ENCODE results near the gene PTDSS2.

The PTDSS2 gene

DNA sequence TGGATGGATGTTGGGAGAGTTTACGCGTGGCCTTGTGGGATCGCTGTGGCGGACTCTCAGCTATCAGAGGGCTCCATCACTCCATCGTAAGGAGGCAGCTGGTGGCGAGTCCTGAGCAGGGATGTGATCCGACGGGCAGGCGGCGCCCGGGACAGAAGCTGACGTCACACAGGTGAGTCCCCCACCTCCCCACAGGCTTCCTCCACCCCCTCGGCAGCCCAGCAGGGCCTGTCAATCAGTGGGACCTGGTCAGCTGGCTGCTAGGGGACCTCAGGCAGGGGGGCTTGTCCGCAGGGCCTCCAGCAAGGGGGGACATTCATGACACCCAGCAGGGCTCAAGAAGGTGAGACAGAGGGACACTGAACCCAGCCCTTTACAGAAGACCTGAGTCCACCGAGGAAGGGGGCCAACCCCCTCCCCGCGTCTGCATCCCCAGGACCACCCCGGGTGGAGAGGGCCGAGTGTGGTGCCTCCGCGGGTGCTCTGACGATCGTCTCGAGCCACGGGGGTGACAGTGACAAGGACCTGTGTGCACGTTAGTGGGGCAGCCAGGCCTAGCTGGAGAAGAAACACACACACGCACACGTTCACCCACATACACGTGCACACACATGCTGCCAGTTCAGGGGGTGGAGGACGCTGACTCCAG is 78.2 kb downstream of the PTDSS2 start:
- TF ChIP-seq CTCF (IDR thresholded peaks at IDR 0.05; ENCODE audit: poor library complexity, severe bottlenecking): no peak
- Histone ChIP-seq H3K27ac (ENCODE audit: poor library complexity, severe bottlenecking) (no peak overlapping the region), H3K9me3 (ENCODE audit: severe bottlenecking) (no peaks in the 10 kb centered on the region), H3K4me3 (ENCODE audit: severe bottlenecking) (no peak overlapping the region), H3K4me1 (ENCODE audit: insufficient read depth, poor library complexity, severe bottlenecking) (no peaks in the 10 kb centered on the region), H3K27me3 (ENCODE audit: insufficient read depth, poor library complexity, severe bottlenecking) (no peaks in the 10 kb centered on the region), H3K36me3 (ENCODE audit: low read depth) (peaks cover 17% of the 10 kb centered on the region)
- DNase-seq (ENCODE audit: low spot score) (no peak), ATAC-seq (ENCODE audit: low read depth) (no peak)

GRCh38 chr11:528815-529727 is 79.0 kb downstream of the PTDSS2 start:
- ATAC-seq (ENCODE audit: low read depth) (no peak), DNase-seq (ENCODE audit: low spot score) (peak; percentile 60)
- Histone ChIP-seq H3K27ac (ENCODE audit: poor library complexity, severe bottlenecking) (no peak overlapping the region), H3K4me1 (ENCODE audit: insufficient read depth, poor library complexity, severe bottlenecking) (no peaks in the 10 kb centered on the region), H3K36me3 (ENCODE audit: low read depth) (peaks cover 25% of the 10 kb centered on the region), H3K4me3 (ENCODE audit: severe bottlenecking) (no peak overlapping the region), H3K27me3 (ENCODE audit: insufficient read depth, poor library complexity, severe bottlenecking) (no peaks in the 10 kb centered on the region), H3K9me3 (ENCODE audit: severe bottlenecking) (no peaks in the 10 kb centered on the region)
- TF ChIP-seq CTCF (IDR thresholded peaks at IDR 0.05; ENCODE audit: poor library complexity, severe bottlenecking): no peak

- Histone ChIP-seq H3K4me1 (ENCODE audit: insufficient read depth, poor library complexity, severe bottlenecking) (no peaks in the 10 kb centered on the region), H3K9me3 (ENCODE audit: severe bottlenecking) (no peaks in the 10 kb centered on the region), H3K27ac (ENCODE audit: poor library complexity, severe bottlenecking) (no peak overlapping the region), H3K36me3 (ENCODE audit: low read depth) (peaks cover 28% of the 10 kb centered on the region), H3K27me3 (ENCODE audit: insufficient read depth, poor library complexity, severe bottlenecking) (no peaks in the 10 kb centered on the region), H3K4me3 (ENCODE audit: severe bottlenecking) (no peak overlapping the region)
- DNase-seq (ENCODE audit: low spot score): no peak
- ATAC-seq (ENCODE audit: low read depth): no peak
- no peak for TF ChIP-seq CTCF (IDR thresholded peaks at IDR 0.05; ENCODE audit: poor library complexity, severe bottlenecking)
Measured at GRCh38 chr11:529728-530411, 79.8 kb downstream of the PTDSS2 start.

DNA sequence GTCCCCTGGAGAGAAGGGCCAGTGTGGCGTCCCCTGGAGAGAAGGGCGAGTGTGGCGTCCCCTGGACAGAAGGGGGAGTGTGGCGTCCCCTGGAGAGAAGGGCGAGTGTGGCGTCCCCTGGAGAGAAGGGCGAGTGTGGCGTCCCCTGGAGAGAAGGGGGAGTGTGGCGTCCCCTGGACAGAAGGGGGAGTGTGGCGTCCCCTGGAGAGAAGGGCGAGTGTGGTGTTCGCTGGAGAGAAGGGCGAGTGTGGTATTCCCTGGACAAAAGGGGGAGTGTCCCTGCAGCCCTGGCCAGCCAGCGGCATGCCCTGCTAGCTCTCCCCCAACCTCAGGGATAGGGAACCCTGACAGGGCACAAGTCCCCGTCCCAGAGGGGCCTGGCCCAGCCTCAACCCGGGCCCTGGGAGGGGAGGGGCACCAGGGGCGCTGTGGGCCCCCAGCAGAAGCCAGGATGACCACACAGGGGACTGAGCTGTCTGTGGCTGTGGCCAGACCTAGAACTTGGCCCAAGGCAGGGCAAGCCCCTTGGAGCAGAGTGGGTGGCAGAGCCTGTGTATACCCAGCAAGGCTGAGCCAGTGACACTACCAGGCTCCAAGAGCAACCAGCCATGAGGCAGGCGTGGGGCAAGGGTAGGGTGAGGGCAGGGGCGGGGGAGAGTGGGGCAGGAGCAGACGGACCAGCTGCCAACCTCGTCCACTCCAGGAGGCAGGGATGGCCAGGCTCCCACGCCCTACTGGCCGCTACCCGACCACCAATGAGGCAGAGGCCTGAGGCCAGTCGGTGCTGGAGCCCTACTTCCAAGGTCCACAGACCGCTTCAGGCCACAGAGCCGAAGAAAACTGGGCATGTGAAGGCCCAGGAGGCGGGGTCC is 81.1 kb downstream of the PTDSS2 start:
- no peak overlapping the region for H3K27ac ChIP-seq (ENCODE audit: poor library complexity, severe bottlenecking)
- TF ChIP-seq CTCF (IDR thresholded peaks at IDR 0.05; ENCODE audit: poor library complexity, severe bottlenecking): no peak
- no peaks in the 10 kb centered on the region for H3K9me3 ChIP-seq (ENCODE audit: severe bottlenecking)
- peaks cover 28% of the 10 kb centered on the region for H3K36me3 ChIP-seq (ENCODE audit: low read depth)
- DNase-seq (ENCODE audit: low spot score) (peak; percentile 67), ATAC-seq (ENCODE audit: low read depth) (no peak)
- no peaks in the 10 kb centered on the region for H3K27me3 ChIP-seq (ENCODE audit: insufficient read depth, poor library complexity, severe bottlenecking)
- no peak overlapping the region for H3K4me3 ChIP-seq (ENCODE audit: severe bottlenecking)
- H3K4me1 ChIP-seq (ENCODE audit: insufficient read depth, poor library complexity, severe bottlenecking): no peaks in the 10 kb centered on the region
